HG03280 (cell line): ENCODE measurements around the gene SH3BP5L.

ENCODE experiments used
- ATAC-seq: cut with Tn5 transposase; IDR thresholded peaks from one replicate; pipeline ENCODE4 v1.9.1; 2021; ENCODE audit warnings: mild to moderate bottlenecking, moderate library complexity; ENCODE audit not compliant: unreplicated experiment

Gene SH3BP5L

DNA sequence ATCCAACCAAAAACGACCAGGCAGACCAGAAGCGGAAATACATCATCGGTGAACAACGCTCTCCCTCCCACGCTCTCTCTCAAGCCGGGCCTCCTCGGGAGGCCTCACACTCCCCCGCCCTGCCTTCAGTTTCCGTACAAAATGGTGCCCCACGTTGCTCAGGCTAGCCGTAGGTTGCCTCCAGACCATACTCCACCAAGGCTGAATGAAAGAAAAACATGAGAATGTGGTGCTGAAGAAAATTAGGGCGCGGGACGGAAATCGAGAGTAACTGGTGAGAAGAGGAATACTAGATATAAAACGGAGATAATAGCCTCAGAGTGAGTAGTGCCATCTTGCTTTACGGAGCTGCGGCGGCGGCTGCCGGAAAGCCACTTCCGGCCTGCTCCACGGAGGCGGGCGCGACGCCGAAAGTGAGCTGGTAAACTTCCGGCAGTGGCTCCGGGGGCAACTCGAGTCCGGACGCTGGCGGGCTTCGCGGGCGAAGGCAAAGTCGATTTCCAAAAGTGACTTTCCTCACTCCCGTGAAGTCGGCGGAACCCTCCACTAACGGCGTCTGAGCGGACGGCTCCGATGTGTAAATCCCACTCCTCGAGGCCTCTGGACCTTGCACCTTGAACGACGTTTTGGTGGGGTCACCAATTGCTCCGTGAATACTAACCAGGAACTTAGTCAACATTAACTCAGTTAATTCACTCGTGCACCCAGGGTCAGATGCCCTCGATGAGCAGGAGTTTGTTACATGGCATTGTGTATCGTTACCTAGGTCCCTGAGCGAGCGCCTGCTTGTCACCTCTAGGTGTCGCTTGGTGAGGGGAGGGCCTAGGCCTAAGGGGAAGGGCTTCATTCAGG is at the start of gene SH3BP5L:
Gene SH3BP5L, minus strand, starts transcription at position 7 of the 852 bp plus-strand sequence. CDS start 980 bp downstream, outside the sequence.
- peak; percentile 90 for ATAC-seq

- ATAC-seq: peak; percentile 55
These were observed 48.3 kb upstream of the SH3BP5L start for GRCh38 chr1:248873993-248874533.

GRCh38 chr1:248873409-248873992 is 47.8 kb upstream of the SH3BP5L start:
- peak; percentile 80 for ATAC-seq

DNA sequence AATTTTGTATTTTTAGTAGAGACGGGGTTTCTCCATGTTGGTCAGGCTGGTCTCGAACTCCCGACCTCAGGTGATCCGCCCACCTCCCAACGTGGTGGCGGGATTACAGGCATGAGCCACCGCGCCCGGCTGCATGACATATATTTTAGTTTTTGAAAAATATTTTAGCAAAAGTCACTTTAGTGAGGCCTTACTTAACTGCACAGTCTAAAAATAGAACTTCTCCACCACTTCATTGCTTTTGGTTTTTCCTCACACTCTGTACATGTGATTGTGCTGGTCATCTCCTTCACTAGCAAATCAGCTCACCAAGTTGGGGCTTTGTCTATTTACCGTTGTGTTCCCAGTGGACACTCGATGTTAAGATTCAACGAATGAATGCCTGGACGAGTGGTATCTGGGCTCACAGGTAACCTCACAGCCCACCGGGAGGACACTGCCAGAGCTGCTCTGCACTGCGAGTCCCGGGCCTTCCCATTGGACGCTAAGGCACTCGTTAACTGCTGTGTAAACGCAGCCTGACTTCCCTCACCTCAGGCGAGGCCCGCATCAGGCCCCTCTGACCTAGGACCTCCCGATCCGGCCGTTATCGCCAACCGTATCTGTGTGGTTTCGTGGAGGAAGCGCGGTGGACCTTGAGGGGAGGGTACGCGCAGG is 47.2 kb upstream of the SH3BP5L start:
- ATAC-seq: peak; percentile 25

- ATAC-seq: no peak
These were observed 46.2 kb upstream of the SH3BP5L start for GRCh38 chr1:248871837-248872401.

DNA sequence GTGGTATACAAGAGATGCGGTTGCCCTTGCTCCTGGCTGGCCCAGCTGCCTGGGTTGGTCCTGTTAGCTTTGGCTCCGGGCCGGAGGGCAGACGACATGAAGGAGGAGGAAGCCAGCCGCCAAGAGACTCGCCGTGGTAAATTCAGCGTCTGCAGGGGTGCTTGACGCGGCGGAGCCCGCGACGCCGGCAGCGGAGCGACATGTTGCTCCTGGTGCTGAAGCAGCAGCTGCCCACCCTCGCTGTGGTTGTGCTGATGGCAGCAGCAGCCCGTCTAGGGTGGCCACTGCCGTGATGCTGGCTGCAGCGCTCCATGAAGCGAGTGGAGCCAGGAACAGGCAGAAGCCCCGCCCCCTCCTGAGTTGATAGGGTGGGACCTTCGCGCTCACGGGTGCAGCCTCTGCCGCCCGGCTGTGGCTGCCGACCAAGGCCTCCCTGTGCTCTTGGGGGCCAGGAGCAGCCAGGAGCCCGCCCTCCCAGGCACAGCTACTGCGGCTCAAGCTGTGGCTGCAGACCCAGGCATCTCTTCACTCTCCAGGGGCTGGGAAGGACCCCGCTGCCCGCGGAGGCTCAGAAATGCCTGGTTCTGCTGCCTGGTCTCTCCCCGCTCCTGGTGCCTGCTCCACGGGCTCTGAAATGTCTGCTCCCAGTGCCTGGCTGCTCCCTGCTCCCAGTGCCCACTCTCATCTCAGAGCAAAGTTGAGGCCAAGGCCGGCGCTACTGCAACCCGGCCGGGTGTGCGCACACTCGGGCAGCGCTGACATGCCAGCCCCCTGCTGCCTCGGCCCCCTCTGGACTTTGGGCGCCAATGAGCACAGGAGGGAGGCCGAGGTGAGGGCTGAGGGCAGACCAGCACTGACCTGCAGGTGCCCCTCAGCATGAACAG is 37.5 kb upstream of the SH3BP5L start:
- ATAC-seq: peak; percentile 57

DNA sequence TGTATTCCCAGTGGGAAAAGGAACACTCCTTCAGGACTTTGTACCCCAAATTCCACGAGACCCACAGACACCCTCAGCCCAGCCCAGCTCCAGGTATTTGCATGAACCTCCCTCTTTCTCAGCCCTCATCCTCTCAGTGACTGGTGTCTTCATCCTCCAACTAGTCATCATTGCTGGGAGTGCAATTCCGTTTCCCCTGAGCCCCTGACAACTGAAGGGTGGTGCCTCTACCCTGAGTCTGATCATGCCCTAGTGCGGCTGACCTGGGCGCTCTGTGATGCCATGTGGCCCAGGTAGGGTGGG is 36.9 kb upstream of the SH3BP5L start:
- peak; percentile 2 for ATAC-seq

- ATAC-seq: no peak
These were observed 35.9 kb upstream of the SH3BP5L start for GRCh38 chr1:248861616-248862015.

- ATAC-seq: no peak
These were observed 34.3 kb upstream of the SH3BP5L start for GRCh38 chr1:248860007-248860406.

GRCh38 chr1:248858891-248859889 is 33.5 kb upstream of the SH3BP5L start, which contains the start of gene ZNF692:
TSS of gene ZNF692 (minus strand) at chr1:248859085. CDS start at chr1:248858309, 776 bp downstream.
- ATAC-seq: peak; percentile 78

DNA sequence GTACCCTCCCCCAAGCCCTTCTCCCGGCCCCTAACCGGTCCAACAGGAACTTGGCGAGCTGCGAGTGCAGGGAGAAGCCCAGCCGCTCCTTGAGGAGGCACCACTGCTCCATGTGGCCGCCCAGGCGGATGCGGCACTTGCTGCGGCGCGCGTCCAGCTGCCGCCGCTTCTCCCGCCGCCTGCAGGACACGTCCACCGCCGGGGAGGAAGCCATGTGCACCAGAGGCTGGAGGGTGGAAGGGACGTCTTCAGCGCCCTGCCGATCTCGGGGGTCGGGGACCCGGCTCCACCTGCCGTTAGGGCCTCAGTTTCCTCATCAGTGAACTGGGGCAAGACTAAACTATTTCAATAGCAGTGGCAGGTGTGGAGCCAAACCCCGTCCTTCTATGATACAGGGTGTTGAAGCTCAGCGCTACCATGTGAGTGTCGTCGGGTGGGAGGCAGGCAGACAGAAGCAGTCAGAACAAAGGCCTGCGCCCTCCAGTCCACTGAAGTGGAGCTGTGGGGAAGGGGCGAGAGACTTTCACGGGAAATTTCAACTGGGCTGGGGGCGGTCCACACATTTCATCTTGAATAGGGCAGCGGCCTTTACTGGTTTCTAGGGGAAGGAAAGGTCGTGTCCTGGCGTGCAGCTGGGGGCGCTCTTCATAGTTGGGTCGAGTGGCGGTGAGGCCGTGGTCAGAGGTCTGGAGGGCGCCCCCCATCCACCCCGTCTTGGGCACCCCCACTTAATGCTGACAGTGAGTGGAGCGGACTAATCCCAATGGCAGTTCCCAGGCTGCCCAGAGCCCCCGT is 32.6 kb upstream of the SH3BP5L start:
- peak; percentile 40 for ATAC-seq

- no peak for ATAC-seq
These were observed 32.0 kb upstream of the SH3BP5L start for GRCh38 chr1:248857749-248858095.

DNA sequence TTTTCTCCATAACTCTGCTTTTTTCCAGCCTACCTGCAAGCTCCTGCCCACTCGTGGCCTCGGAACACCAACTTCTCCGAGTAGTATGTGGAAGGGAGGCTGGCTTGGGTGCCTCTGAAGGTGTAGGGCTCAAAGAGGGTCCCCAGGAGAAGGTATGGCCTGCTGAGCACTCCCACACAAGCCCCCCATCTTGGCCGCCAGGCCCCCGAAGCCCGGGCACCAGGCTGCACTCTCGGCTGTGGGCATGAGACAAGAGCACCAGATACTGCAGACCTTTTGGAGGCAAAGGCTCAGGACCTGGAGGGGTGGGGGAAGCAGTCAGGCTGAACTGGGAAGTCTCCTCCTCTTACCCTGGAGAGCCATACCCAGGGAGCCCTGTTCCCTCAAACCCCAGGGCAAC is 31.5 kb upstream of the SH3BP5L start:
- ATAC-seq: no peak

DNA sequence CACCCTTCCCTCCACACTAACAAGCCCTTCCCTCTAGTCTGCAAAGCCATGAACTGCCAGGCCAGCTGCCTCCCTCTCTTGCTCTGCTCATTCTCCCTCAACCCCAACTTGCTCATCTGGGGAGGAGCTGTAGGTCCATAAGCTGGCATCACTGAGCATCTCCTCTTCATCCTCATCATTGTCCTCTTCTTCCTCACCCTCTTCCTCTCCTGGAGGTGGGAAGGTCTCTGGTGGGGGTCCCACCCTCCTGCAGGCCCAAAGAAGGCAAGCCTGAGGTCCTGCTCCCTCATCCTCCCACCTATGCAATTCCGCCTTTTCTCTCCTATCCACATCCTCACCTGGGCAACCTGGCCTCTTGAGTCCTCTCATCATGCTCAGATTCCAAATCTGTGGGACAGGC is 30.5 kb upstream of the SH3BP5L start:
- ATAC-seq: no peak

GRCh38 chr1:248855580-248855979 is 29.9 kb upstream of the SH3BP5L start:
- no peak for ATAC-seq

GRCh38 chr1:248853663-248854375 is 28.1 kb upstream of the SH3BP5L start:
- ATAC-seq: no peak

GRCh38 chr1:248852481-248853405 is 27.0 kb upstream of the SH3BP5L start:
- ATAC-seq: no peak
